Epithelial cell of prostate (primary cell): ENCODE results near the gene RNF135.
"Not testable (repeated sequence)": the region's sequence is repeated elsewhere in the genome, so short reads cannot be mapped to it uniquely, and the experiment has no call there.

Experiments
- DNase-seq: peaks from one replicate; pipeline ENCODE4 v3.0.0-alpha.2; 2011; ENCODE audit warnings: low read depth, low spot score
- H3K27ac ChIP-seq: fragments of 450-650 bp; 2 replicates; pipeline ENCODE4 v1.5.1; 2017; ENCODE audit warnings: mild to moderate bottlenecking

The RNF135 gene

DNA sequence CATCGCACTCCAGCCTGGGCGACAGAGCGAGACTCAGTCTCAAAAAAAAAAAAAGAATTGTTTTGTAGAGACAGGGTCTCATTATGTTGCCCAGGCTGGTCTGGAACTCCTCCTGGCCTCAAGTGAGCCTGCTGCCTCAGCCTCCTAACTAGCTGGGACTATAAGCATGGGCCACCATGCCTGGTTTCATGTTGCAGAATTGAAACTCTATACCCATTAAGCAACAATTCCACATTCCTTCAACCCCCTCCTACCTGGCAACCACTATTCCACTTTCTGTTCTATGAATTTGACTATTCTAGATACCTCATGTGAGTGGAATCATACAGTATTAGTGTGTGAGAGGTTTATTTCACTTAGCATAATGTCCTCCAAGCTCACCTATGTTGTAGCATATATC, 24.5 kb downstream of the RNF135 start:
- no peak overlapping the region for H3K27ac ChIP-seq
- DNase-seq: no peak

- DNase-seq: no peak
- no peak overlapping the region for H3K27ac ChIP-seq
These were observed 25.6 kb downstream of the RNF135 start for GRCh38 chr17:30996486-30996885.

DNA sequence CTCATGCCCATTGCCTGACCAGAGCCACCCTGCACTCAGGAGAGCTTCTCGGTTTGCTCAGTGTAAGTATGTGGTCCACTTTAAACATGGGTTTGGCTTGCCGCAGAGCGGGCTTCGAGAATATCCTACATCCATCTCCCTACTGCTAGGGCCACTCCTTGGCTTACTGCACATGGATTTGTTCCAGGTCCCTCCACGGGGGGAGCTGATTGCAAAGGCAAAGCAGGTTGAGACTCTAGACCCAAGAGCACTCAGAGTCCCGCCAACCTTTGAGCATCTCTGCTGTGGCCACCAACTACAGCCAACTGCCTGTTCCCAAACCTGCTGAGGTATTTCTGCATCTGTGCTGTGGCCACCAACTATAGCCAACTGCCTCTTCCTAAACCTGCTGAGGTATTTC, 26.4 kb downstream of the RNF135 start:
- DNase-seq: no peak
- H3K27ac ChIP-seq: no peak overlapping the region

GRCh38 chr17:30997842-30998241, 27.0 kb downstream of the RNF135 start:
- H3K27ac ChIP-seq: no peak overlapping the region
- no peak for DNase-seq

- DNase-seq: peak; percentile 12
- no peak overlapping the region for H3K27ac ChIP-seq
These were observed 31.2 kb downstream of the RNF135 start for GRCh38 chr17:31002047-31002446.

DNA sequence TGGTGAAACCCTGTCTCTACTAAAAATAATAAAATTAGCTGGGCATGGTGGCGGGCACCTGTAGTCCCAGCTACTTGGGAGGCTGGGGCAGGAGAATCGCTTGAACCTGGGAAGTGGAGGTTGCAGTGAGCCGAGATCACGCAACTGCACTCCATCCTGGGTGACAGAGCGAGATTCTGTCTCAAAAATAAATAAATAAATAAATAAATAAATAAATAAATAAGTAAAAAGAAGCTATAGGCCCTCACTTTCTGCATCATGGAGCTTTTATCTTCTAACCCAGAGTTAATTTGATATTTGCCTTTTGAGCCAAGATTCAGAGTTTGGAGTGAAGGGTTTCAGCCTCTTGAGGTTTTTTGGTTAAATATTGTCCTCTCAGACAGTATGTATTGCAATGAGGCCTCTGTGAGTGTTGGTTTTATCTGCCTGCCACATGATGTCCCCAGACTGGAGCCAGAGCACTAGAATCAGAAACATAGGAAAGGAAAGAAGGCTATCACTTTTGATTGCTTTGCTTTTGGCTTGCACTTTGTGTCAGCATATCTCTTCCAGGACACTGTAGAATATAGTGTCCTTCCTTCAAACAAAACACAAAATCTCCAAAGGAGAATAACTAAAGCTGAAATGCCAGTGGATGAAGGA, 32.5 kb downstream of the RNF135 start:
- DNase-seq: no peak
- no peak overlapping the region for H3K27ac ChIP-seq

DNA sequence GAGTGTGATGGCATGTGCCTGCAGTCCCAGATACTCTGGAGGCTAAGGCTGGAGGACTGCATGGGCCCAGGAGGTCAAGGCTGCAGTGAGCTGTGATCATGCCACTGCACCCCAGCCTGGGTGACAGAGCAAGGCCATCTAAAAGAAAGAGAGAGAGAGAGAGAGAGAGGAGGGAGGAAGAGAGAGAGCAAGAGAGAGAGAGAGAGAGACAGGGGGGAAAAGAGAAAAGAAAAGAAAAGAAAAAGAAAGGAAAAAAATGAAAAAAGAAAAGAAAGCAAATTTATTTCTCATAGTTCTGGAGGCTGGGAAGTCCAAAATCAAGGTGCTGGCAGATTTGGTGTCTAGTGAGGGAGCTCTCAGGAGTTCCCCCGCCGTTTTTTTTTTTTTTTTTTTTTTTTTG, 33.3 kb downstream of the RNF135 start:
- H3K27ac ChIP-seq: no peak overlapping the region
- DNase-seq: no peak

- DNase-seq: no peak
- peak overlapping the region; percentile 38 for H3K27ac ChIP-seq
These were observed 37.0 kb downstream of the RNF135 start for GRCh38 chr17:31007695-31008373.

GRCh38 chr17:31008374-31009041, 37.7 kb downstream of the RNF135 start:
- DNase-seq: no peak
- peak overlapping the region; percentile 38 for H3K27ac ChIP-seq

- H3K27ac ChIP-seq: peak overlapping the region; percentile 38
- not testable (repeated sequence) for DNase-seq
These were observed 38.3 kb downstream of the RNF135 start for GRCh38 chr17:31009042-31009702.

- not testable (repeated sequence) for H3K27ac ChIP-seq, DNase-seq
These were observed 39.2 kb downstream of the RNF135 start for GRCh38 chr17:31010014-31010413.

GRCh38 chr17:31013844-31014243, 43.0 kb downstream of the RNF135 start:
- no peak for DNase-seq
- H3K27ac ChIP-seq: no peak overlapping the region

DNA sequence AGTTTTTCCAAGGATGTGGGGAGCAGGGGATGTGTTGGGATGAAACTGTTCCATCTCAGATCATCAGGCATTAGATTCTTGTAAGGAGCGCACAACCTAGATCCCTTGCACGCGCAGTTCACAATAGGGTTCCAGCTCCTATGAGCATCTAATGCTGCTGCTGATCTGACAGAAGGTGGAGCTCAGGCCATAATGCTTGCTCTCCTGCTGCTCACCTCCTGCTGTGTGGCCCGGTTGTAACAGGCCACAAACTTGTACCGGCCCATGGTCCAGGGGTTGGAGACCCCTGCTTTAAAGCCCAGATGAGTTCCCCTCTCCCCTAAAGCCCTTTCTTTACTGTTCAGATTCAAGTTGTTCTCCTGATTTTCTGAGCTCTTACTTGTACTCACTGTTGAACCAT, 44.8 kb downstream of the RNF135 start:
- no peak overlapping the region for H3K27ac ChIP-seq
- no peak for DNase-seq

GRCh38 chr17:31019004-31019403, 48.2 kb downstream of the RNF135 start:
- no peak overlapping the region for H3K27ac ChIP-seq
- no peak for DNase-seq

DNA sequence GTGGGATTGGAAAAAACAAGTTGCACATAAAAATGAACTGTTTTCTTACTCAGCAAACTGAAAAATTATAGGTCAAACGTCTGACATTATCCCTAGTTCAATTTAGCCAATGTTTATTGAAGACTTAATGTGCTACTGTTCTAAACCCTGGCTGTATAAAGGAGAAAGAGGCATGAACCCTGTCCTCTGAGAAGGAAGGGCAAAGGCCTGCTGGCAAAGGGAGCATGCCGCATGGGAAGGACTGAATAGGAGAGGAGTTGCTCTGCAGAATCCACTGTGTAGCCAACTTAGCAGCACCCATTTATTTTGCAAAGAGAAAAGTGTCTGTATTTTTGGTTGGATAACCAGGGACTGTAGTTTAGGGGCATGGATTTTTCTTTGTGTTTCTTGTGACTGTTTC, 52.3 kb downstream of the RNF135 start:
- DNase-seq, H3K27ac ChIP-seq: not testable (repeated sequence)

- DNase-seq: no peak
- H3K27ac ChIP-seq: no peak overlapping the region
These were observed 61.0 kb downstream of the RNF135 start for GRCh38 chr17:31031841-31032240.

- not testable (repeated sequence) for H3K27ac ChIP-seq, DNase-seq
These were observed 64.8 kb downstream of the RNF135 start for GRCh38 chr17:31035611-31036010.

GRCh38 chr17:31040837-31041236, 70.0 kb downstream of the RNF135 start:
- H3K27ac ChIP-seq, DNase-seq: not testable (repeated sequence)

GRCh38 chr17:31042378-31042777, 71.5 kb downstream of the RNF135 start:
- H3K27ac ChIP-seq, DNase-seq: not testable (repeated sequence)

GRCh38 chr17:31046856-31047425, 76.1 kb downstream of the RNF135 start:
- not testable (repeated sequence) for H3K27ac ChIP-seq, DNase-seq

DNA sequence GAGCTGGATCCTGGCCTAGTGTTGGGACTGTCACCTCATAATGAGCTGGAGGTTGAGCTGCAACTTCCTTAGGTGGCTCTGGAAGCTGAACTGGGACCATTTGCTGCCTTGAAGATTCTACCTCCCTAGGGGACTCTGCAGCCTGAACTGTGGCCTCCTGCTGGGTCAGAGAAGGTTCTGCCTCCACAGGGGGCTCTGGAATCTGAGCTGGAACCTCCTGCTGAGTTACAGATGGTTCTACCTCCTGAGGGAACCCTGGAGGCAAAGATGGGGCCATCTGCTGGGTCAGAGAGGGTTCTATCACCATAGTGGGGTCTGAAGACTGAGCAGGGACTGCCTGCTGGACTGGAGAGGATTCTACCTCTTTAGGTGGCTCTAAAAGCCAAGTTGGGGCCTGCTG, 77.3 kb downstream of the RNF135 start:
- H3K27ac ChIP-seq: no peak overlapping the region
- DNase-seq: no peak
